Ishikawa (cell line): Measurements from ENCODE around the gene C3orf18.

Experiments
- MAX ChIP-seq: IDR thresholded peaks from 2 replicates; pipeline ENCODE4 v1.6.1; 2012
- REST ChIP-seq: IDR thresholded peaks from 2 replicates; pipeline ENCODE4 v1.6.1; 2012; ENCODE audit warnings: low read depth, mild to moderate bottlenecking
- TAF1 ChIP-seq: IDR thresholded peaks from 2 replicates; pipeline ENCODE4 v1.6.1; 2012; ENCODE audit warnings: low read depth, mild to moderate bottlenecking

GRCh38 chr3:50533807-50534461 is 33.6 kb downstream of the C3orf18 start:
- no peak for TF ChIP-seq MAX
- no peak for TF ChIP-seq REST
- TF ChIP-seq TAF1 = no peak
